Activated naive CD4-positive, alpha-beta T cell treated with anti-CD3 and anti-CD28 coated beads, Interleukin-2, amount 50 U/mL, for 72 hours (primary cell): ENCODE measurements around the gene FLT1. TPM values are rescaled to one million over a fixed set of nuclear protein-coding genes. Genes with fewer than 3 reads are reported as not detected.

ENCODE experiments used
- ATAC-seq, 2 donors: fragments of 150-1000 bp; cut with Tn5 transposase; 2 replicates each; pipeline ENCODE4 v1.10.0; 2021; ENCODE audit warnings: mild to moderate bottlenecking in 2 of 2, moderate library complexity in 2 of 2
- DNase-seq, 2 donors: peaks; one replicate each; pipeline ENCODE4 v3.0.0; 2021 to 2022; ENCODE audit warnings: low spot score in 2 of 2
- H3K27ac Mint-ChIP-seq, 2 donors: one replicate each; pipeline ENCODE4 v1.8.0; 2022; ENCODE audit warnings: mild to moderate bottlenecking in 2 of 2, mixed read lengths in 2 of 2
- H3K36me3 Mint-ChIP-seq, 2 donors: one replicate each; pipeline ENCODE4 v1.8.0; 2022; ENCODE audit warnings: mixed read lengths in 2 of 2
- H3K9me3 Mint-ChIP-seq, 2 donors: one replicate each; pipeline ENCODE4 v1.8.0; 2022; ENCODE audit warnings: mixed read lengths in 2 of 2
- total RNA-seq, 2 donors: library from RNA; stranded (reverse); gene quantifications; one replicate each; pipeline ENCODE4 v1.2.3, GENCODE V29; 2022

Gene FLT1
- total RNA-seq, 2 donors from 2014 or later = 4.0 to 25.5 TPM

GRCh38 chr13:28267497-28267896 is 227.4 kb downstream of the FLT1 start:
- peaks cover 3 to 7% of the 10 kb centered on the region in 2 donors for H3K9me3 Mint-ChIP-seq
- no peak overlapping the region for H3K27ac Mint-ChIP-seq
- DNase-seq = no peak
- peaks cover 16 to 42% of the 10 kb centered on the region in 2 donors for H3K36me3 Mint-ChIP-seq
- peak in 1 of 2 donors; percentile 53 for ATAC-seq

GRCh38 chr13:28258417-28258816 is 236.5 kb downstream of the FLT1 start:
- DNase-seq = no peak
- no peak overlapping the region for H3K27ac Mint-ChIP-seq
- ATAC-seq = no peak
- H3K36me3 Mint-ChIP-seq = peaks cover 11 to 18% of the 10 kb centered on the region in 2 donors
- no peaks in the 10 kb centered on the region for H3K9me3 Mint-ChIP-seq

GRCh38 chr13:28257305-28257704 is 237.6 kb downstream of the FLT1 start:
- no peak for ATAC-seq
- Mint-ChIP-seq H3K9me3 (no peaks in the 10 kb centered on the region), H3K36me3 (peaks cover 1 to 10% of the 10 kb centered on the region in 2 donors), H3K27ac (no peak overlapping the region)
- no peak for DNase-seq

- ATAC-seq = no peak
- Mint-ChIP-seq H3K36me3 (peaks cover 9 to 24% of the 10 kb centered on the region in 2 donors), H3K27ac (no peak overlapping the region), H3K9me3 (no peaks in the 10 kb centered on the region)
- no peak for DNase-seq
Observed at GRCh38 chr13:28252547-28252946, 242.4 kb downstream of the FLT1 start.

GRCh38 chr13:28251466-28251865 is 243.5 kb downstream of the FLT1 start:
- no peak for DNase-seq
- Mint-ChIP-seq H3K9me3 (peaks cover 2% of the 10 kb centered on the region in 2 donors), H3K36me3 (peaks cover 7 to 28% of the 10 kb centered on the region in 2 donors), H3K27ac (peak overlapping the region in 1 of 2 donors; percentile 65)
- ATAC-seq = no peak

GRCh38 chr13:28250542-28250941 is 244.4 kb downstream of the FLT1 start:
- no peak for DNase-seq
- ATAC-seq = no peak
- H3K27ac Mint-ChIP-seq = no peak overlapping the region
- peaks cover 3 to 5% of the 10 kb centered on the region in 2 donors for H3K9me3 Mint-ChIP-seq
- peaks cover 10 to 35% of the 10 kb centered on the region in 2 donors for H3K36me3 Mint-ChIP-seq

Other genes with a start within 250 kb of the FLT1 start
- gene POMP, start 164.0 kb upstream of the FLT1 start, total RNA-seq = 100 to 1,000 TPM; 101 to 110 TPM
- gene SLC46A3, start 223.8 kb upstream of the FLT1 start, total RNA-seq = 1 to 10 TPM; 2.1 to 2.9 TPM